Activated CD4-positive, alpha-beta T cell treated with anti-CD3 and anti-CD28 coated beads for 36 hours (primary cell): ENCODE data around the gene ASPSCR1. TPM values are rescaled to one million over a fixed set of nuclear protein-coding genes. Genes with fewer than 3 reads are reported as not detected.

Experiments used
- ATAC-seq: fragments of 200-7000 bp; cut with Tn5 transposase; one replicate; pipeline ENCODE4 v1.10.0; 2021; ENCODE audit warnings: mild to moderate bottlenecking, moderate library complexity
- CTCF ChIA-PET: fragments of 350-600 bp; sonication (Branson Sonifier 250); formaldehyde crosslinking; loops from one replicate; lab custom pipeline; 2021; ENCODE audit warnings: antibody characterized with exemption; lab: Charles Lee
- POLR2A ChIA-PET: fragments of 350-600 bp; sonication (Branson Sonifier 250); formaldehyde crosslinking; loops from one replicate; lab custom pipeline; 2021; ENCODE audit warnings: antibody characterized with exemption, inconsistent platforms; lab: Charles Lee
- DNase-seq: peaks from one replicate; pipeline ENCODE4 v3.0.0-alpha.2; 2020
- H3K27ac Mint-ChIP-seq: one replicate; pipeline ENCODE4 v1.8.0; 2021; ENCODE audit warnings: mixed read lengths
- H3K27me3 Mint-ChIP-seq: one replicate; pipeline ENCODE4 v1.8.0; 2021; ENCODE audit warnings: mixed read lengths
- H3K36me3 Mint-ChIP-seq: one replicate; pipeline ENCODE4 v1.8.0; 2021; ENCODE audit warnings: low read depth, mixed read lengths
- H3K4me1 Mint-ChIP-seq: one replicate; pipeline ENCODE4 v1.8.0; 2021; ENCODE audit warnings: mixed read lengths
- H3K4me3 Mint-ChIP-seq: one replicate; pipeline ENCODE4 v1.8.0; 2021; ENCODE audit warnings: mild to moderate bottlenecking, moderate library complexity, mixed read lengths
- H3K9me3 Mint-ChIP-seq: one replicate; pipeline ENCODE4 v1.8.0; 2021; ENCODE audit warnings: low read depth, mixed read lengths
- intact Hi-C, 2 experiments: fragments of 100-400 bp; cut with DNase I in 1 of 2; cut with micrococcal nuclease in 1 of 2; formaldehyde crosslinking; loops; one replicate each; pipeline versions ENCODE4 v1.14.2 to v1.15.1; 2022 to 2024; cut with DNase I, micrococcal nuclease
- total RNA-seq, 2 experiments: library from RNA; stranded (reverse); gene quantifications; one replicate each; pipeline ENCODE4 v1.2.3, GENCODE V29; 2021

ASPSCR1 gene
- total RNA-seq, 2 experiments from 2014 or later: 23.3 to 26.5 TPM

DNA sequence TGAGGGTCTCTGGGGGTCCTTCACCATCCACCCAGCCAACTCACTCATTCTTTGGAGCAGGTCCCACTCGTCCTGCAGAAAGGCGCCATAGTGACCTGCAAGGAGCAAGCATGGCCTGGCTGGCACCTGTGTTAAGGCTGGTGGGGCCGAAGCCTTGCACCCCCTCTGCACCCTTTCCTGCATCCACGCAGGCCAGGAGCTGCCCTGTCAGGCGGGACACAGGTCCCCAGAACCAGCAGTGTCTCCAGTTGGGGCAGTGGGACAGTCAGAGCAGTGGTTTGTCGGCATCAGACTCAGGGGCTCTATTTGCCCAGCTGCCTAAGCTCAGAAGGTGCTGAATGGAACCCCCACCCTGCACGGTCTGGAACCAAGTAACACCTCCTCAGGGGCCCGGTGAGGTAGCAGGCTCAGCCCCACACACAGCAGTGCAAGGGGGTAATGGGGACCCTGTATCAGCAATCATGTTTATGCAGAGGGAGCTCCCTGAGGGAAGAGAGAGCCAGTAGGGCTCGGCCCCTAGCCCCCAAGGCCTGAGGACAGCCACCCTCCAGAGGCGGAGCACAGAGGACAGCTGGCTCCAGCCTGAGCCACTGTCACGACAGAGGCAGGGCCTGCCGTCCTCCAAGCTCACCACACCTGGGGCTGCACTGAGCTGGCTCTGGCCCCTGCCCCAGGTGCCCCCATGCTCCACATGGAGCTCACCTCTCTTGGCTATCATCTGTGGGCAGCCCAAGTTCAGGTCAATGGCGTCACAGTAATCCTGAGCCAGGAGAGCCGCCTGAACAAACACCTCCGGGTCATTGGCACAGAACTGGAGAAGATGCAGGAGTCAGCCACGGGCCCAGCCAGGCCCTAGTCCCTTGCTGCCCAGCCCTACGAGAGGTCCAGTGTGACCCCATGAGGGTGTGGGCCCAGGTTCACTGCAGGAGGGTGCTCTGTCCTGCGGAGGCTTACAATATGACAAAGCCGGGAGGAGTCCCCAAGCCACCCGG, 86.3 kb downstream of the ASPSCR1 start:
- no peaks in the 10 kb centered on the region for H3K9me3 Mint-ChIP-seq
- ChIA-PET POLR2A (interaction anchor here (0.5 kb wide), 1 partner anchor 201 kb away, joined by 4 read pairs; no protein-coding TSS in a partner anchor), CTCF (interaction anchor here (0.7 kb wide), 1 partner anchor 13 kb away, joined by 3 read pairs; no protein-coding TSS in a partner anchor)
- DNase-seq: no peak
- intact Hi-C loops: no loop called here
- no peak for ATAC-seq
- no peak overlapping the region for H3K27ac Mint-ChIP-seq
- peaks cover 3% of the 10 kb centered on the region for H3K36me3 Mint-ChIP-seq
- H3K4me1 Mint-ChIP-seq: peaks cover 14% of the 10 kb centered on the region
- H3K27me3 Mint-ChIP-seq: no peaks in the 10 kb centered on the region
- H3K4me3 Mint-ChIP-seq: peak overlapping the region; percentile 75

DNA sequence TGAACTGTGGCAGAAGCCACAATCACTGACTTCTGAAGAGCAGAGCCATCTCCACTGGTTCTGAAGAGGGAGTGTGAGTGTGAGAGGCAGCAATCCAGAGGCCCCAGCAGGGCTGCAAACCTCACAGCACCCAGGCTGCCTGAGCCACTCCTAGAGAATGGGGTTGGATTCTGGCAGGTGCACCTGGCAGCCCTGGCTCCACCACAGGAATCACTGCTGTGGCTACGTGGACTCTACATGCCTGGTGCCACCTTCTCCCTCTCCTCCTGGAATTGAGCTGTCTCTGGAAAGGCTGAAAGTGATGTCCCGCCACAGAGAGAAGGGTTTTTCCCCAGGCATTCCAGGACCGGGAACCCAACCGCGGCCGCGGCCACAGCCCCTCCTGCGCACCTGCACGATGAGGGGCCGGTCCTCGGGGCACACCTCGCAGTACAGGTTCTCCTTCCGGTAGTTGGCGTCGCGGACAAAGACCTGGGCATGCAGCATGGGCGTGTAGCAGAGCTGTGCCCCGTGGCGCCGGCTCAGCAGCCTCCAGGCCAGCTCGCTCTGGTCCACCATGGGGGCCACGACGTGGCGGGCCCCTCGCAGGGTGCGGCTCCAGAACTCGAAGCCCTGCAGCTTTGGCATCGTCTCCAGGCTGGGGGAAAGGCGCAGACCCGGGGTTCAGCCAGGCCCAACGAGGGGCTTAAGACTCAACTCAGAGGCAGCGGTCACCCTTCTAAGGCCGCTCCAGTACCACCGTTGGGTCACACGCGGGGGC, 87.2 kb downstream of the ASPSCR1 start:
- intact Hi-C loops: loop anchor here in 1 of 2 experiments (1.0 kb wide), 4 partner anchors 13 to 41 kb away; partner anchors contain the start of genes DCXR, FASN, GPS1 and LRRC45

DNA sequence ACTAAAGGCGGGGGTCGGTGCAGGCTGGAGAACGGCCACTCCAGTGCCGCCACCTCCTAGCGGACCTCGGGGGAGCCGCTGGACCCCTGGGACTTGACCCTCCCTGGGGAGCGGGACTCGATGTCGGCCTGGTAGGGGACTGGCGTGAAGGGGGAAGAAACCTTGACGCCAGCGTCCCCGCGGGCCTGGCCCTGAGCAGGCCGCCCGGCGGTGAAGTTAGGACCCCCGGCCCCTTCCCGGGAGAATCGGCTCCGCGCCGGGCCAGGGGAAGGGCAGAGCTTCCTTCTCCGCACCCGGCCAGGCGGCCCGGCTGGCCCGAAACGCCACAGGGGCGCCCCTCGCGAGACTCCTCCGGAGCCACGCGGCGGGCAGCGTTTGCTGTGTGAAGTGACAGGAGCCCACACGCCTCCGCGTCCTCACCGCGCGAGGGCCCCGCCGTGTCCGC, 87.8 kb downstream of the ASPSCR1 start:
- H3K27ac Mint-ChIP-seq: no peak overlapping the region
- DNase-seq: no peak
- ATAC-seq: peak; percentile 43
- POLR2A ChIA-PET: no interaction called here
- H3K4me1 Mint-ChIP-seq: peaks cover 14% of the 10 kb centered on the region
- H3K9me3 Mint-ChIP-seq: no peaks in the 10 kb centered on the region
- peak overlapping the region; percentile 75 for H3K4me3 Mint-ChIP-seq
- CTCF ChIA-PET: interaction anchor here (1.2 to 1.7 kb wide), 3 partner anchors 27 to 35 kb away, joined by 3 to 6 read pairs (median 5); partner anchors contain the start of gene DCXR
- H3K27me3 Mint-ChIP-seq: no peaks in the 10 kb centered on the region
- H3K36me3 Mint-ChIP-seq: peaks cover 1% of the 10 kb centered on the region
- intact Hi-C loops: loop anchor here in 1 of 2 experiments (1.0 kb wide), 4 partner anchors 14 to 42 kb away; partner anchors contain the start of genes DCXR, FASN, GPS1 and LRRC45

More for the DNA sequence above, 87.2 kb downstream of the ASPSCR1 start:
- H3K27me3 Mint-ChIP-seq: no peaks in the 10 kb centered on the region
- peaks cover 14% of the 10 kb centered on the region for H3K4me1 Mint-ChIP-seq
- no peak overlapping the region for H3K27ac Mint-ChIP-seq
- no peak for DNase-seq
- H3K36me3 Mint-ChIP-seq: peaks cover 1% of the 10 kb centered on the region
- ChIA-PET CTCF (interaction anchor here (0.7 to 1.7 kb wide), 2 partner anchors 12 to 27 kb away, joined by 3 to 5 read pairs; partner anchors contain the start of gene DCXR), POLR2A (interaction anchor here (0.5 kb wide), 1 partner anchor 202 kb away, joined by 4 read pairs; no protein-coding TSS in a partner anchor)
- no peak for ATAC-seq
- H3K9me3 Mint-ChIP-seq: no peaks in the 10 kb centered on the region
- H3K4me3 Mint-ChIP-seq: peak overlapping the region; percentile 75

DNA sequence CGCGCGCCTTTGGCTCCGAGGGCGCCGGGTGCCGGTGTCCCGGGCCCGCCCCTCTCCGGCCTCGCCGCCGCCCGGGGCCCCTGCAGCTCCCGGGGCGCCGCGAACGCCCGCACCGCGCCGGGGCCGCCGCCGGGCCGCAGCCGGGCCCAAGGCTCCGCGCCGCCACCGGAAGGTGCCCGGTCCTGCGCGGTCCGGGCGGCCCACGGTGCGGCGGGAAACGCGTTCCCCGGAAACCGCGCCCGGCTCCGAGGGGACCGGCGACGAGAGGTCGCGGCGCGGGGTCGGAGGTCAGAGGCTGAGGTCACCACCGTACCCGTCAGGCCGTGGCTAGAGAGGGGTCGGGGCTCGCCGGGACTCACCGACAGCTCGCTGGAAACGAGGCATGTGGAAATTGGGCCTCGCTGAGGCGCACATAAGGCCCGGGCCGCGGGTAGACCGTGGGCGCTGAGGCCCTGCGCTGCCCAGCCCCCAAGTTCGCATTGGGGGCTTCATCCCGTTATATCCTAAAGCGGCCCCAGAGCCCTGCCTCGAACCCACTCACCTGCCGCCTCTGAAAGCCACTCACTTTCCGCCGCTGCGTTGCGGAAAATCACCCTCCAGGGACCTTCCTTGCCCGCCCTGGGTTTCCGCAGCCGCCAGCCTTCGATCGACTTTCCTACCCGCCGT, 88.3 kb downstream of the ASPSCR1 start, which contains the start of gene DUS1L:
DUS1L (minus strand) TSS at position 167 of the 666 bp plus-strand sequence. CDS start 745 bp downstream, outside the sequence.
- Mint-ChIP-seq H3K27me3 (no peaks in the 10 kb centered on the region), H3K4me3 (peak within 1 kb of the TSS; percentile 84), H3K36me3 (peaks cover under 1% of the 10 kb centered on the region), H3K9me3 (no peaks in the 10 kb centered on the region), H3K27ac (peak within 1 kb of the TSS; percentile 91), H3K4me1 (peaks cover 14% of the 10 kb centered on the region)
- intact Hi-C loops: loop anchor here (1.0 to 2.0 kb wide), 5 partner anchors 13 to 42 kb away; partner anchors contain the start of genes DCXR (in 1 of the 2), FASN (in 1 of the 2), GPS1 (in 1 of the 2) and LRRC45 (in 1 of the 2)
- CTCF ChIA-PET: interaction anchor here (0.7 to 1.7 kb wide), 5 partner anchors 24 to 730 kb away, joined by 3 to 6 read pairs (median 3); partner anchors contain the start of gene DCXR
- DNase-seq (peak; percentile 83), ATAC-seq (peak; percentile 93)
- POLR2A ChIA-PET: no interaction called here

Other genes starting within 250 kb of the ASPSCR1 start
- not detected for gene GCGR, start 173.5 kb upstream of the ASPSCR1 start, total RNA-seq
- gene MCRIP1, start 144.3 kb upstream of the ASPSCR1 start, total RNA-seq: 10 to 100 TPM; 45.8 to 50.4 TPM
- not detected for gene PPP1R27, start 142.6 kb upstream of the ASPSCR1 start, total RNA-seq
- gene P4HB, start 117.1 kb upstream of the ASPSCR1 start, total RNA-seq: 100 to 1,000 TPM; 414 to 578 TPM
- gene ARHGDIA, start 106.3 kb upstream of the ASPSCR1 start, total RNA-seq: 100 to 1,000 TPM; 513 to 661 TPM
- 100 to 1,000 TPM; 197 to 230 TPM for gene ALYREF, start 86.0 kb upstream of the ASPSCR1 start, total RNA-seq
- 100 to 1,000 TPM in 1 of 2 experiments, 10 to 100 TPM in 1; 79.9 to 131 TPM for gene ANAPC11, start 85.9 kb upstream of the ASPSCR1 start, total RNA-seq
- gene NPB, start 75.4 kb upstream of the ASPSCR1 start, total RNA-seq: under 1 TPM in 1 of 2 experiments, not detected in 1; 0.14 TPM
- 10 to 100 TPM; 19.7 to 24.0 TPM for gene PCYT2, start 66.2 kb upstream of the ASPSCR1 start, total RNA-seq
- gene SIRT7, start 59.5 kb upstream of the ASPSCR1 start, total RNA-seq: 10 to 100 TPM; 29.3 to 31.8 TPM
- gene MAFG, start 49.9 kb upstream of the ASPSCR1 start, total RNA-seq: 10 to 100 TPM; 15.3 to 18.3 TPM
- 100 to 1,000 TPM; 110 to 134 TPM for gene PYCR1, start 40.3 kb upstream of the ASPSCR1 start, total RNA-seq
- not detected for gene MYADML2, start 30.4 kb upstream of the ASPSCR1 start, total RNA-seq
- under 1 TPM; 0.87 to 0.97 TPM for gene NOTUM, start 16.4 kb upstream of the ASPSCR1 start, total RNA-seq
- gene CENPX, start 45.2 kb downstream of the ASPSCR1 start, total RNA-seq: 10 to 100 TPM; 77.5 to 84.1 TPM
- 10 to 100 TPM; 17.6 to 20.6 TPM for gene LRRC45, start 45.7 kb downstream of the ASPSCR1 start, total RNA-seq
- 10 to 100 TPM in 1 of 2 experiments, 1 to 10 TPM in 1; 9.6 to 10.6 TPM for gene RAC3, start 54.0 kb downstream of the ASPSCR1 start, total RNA-seq
- 100 to 1,000 TPM; 105 to 166 TPM for gene DCXR, start 60.1 kb downstream of the ASPSCR1 start, total RNA-seq
- 10 to 100 TPM; 16.9 to 17.5 TPM for gene RFNG, start 74.2 kb downstream of the ASPSCR1 start, total RNA-seq
- 10 to 100 TPM; 69.0 to 73.5 TPM for gene GPS1, start 74.3 kb downstream of the ASPSCR1 start, total RNA-seq
- 100 to 1,000 TPM; 119 to 124 TPM for gene DUS1L, start 88.2 kb downstream of the ASPSCR1 start, total RNA-seq
- 100 to 1,000 TPM; 239 to 259 TPM for gene FASN, start 120.6 kb downstream of the ASPSCR1 start, total RNA-seq
- 10 to 100 TPM; 41.6 to 43.8 TPM for gene CCDC57, start 235.2 kb downstream of the ASPSCR1 start, total RNA-seq